ENCODE data around the gene GPC6.

The GPC6 gene

DNA sequence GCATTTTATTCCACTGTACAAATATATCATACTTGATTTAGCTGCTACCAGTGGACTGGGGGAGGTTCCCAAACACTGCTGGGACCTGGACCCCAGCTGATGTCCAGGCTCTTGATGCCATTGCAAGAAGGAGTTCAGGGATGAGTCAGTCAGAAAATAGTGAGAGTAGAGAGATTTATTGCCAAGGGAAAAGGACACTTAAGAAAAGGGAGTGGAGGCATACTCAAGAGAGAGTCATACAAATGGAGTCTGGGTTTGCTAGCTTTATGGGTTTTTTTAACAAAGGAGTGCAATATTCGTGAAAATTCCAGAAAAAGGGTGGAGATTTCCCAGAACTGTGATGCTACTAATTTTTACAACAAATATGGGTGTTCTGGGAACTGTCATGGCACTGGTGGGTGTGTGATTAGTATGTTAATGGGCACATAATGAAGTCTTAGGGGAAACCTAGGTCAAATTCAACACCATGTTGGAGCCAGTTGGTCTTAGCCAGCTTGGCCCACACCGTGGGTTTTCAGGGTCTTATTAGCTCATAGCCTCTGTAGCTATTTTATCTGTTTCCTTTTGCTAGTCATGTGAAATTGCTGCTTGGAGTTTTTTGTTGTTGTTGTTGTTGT, 36.2 kb downstream of the GPC6 start:
- Histone ChIP-seq H3K27ac (no peak overlapping the region), H3K4me3 (no peak overlapping the region)

DNA sequence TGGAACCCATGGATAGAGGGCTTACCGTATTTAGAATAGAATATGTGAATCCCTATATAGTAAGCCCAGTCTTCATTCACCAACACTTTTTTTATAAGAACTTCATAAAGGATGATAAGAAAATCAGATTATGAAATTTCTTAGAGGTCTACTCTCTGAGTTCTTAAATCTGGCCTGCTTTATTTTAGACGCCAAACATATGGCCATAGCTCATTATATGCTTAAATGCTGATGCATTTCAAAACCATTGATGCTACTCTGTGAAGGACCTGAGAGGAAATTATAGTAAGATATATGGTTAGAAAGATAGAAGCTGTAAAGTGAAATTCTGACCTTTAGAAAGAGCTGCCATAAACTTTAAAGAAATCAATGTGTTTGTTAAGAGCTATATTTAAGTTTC, 38.3 kb downstream of the GPC6 start:
- H3K27ac ChIP-seq = no peak overlapping the region
- no peak overlapping the region for H3K4me3 ChIP-seq

- no peak overlapping the region for H3K27ac ChIP-seq
- H3K4me3 ChIP-seq = no peak overlapping the region
Observed at GRCh38 chr13:93265800-93266199, 39.2 kb downstream of the GPC6 start.

- no peak overlapping the region for H3K4me3 ChIP-seq
Observed at GRCh38 chr13:93266681-93267080, 40.1 kb downstream of the GPC6 start.

DNA sequence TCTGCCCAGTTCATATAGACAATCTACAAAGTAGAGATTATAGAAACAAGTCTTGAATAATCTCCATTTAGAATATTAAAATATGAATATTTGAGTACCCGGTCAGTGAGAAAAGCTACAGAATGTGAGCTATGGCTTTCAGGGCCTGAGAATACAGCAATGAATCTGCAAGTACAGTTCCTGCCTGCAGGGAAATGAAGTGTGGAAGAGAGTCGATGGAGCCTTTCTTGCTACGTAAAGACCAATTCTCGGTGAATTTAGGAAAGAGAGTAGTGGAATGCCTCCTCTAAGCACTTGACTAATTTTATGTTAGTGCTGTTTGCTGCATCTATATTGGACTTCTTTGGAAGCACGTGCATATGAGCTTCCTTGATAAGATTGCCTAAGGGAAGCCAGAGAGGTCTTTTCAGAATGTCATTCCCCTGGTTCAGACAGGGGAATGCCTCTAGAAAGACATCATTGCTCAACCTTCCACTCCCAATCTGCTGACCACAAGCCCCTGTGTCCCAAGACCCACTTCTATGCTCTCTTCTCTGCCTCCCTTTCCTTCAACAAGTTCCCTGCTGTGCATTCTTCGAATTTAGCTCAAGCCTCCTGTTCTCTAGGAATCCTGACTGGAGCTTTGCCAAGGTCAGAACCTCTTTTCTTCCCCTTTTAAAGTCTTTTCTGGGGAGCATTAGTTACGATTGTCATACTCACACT, 41.9 kb downstream of the GPC6 start:
- H3K27ac ChIP-seq = no peak overlapping the region
- H3K4me3 ChIP-seq = no peak overlapping the region

More at GRCh38 chr13:93266681-93267080, 40.1 kb downstream of the GPC6 start:
- no peak overlapping the region for H3K27ac ChIP-seq

- Histone ChIP-seq H3K4me3 (no peak overlapping the region), H3K27ac (no peak overlapping the region)
Observed at GRCh38 chr13:93270769-93271742, 44.4 kb downstream of the GPC6 start.

- H3K27ac ChIP-seq = no peak overlapping the region
- H3K4me3 ChIP-seq = no peak overlapping the region
Observed at GRCh38 chr13:93279982-93280381, 53.4 kb downstream of the GPC6 start.

DNA sequence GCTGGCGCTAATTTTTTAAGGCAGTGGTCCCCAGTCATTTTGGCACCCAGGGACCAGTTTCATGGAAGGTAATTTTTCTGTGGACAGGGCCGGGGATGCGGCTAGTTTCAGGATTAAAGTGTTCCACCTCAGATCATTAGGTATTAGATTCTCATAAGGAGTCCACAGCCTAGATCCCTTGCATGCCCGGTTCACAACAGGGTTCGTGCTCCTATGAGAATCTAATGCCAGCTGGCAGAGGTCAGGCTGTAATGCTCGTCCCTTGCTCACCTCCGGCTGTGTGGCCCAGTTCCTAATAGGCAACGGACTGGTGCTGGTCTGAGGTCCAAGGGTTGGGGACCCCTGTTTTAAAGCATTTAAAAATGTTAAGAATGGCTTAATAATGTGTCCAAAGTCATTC, 54.1 kb downstream of the GPC6 start:
- Histone ChIP-seq H3K27ac (no peak overlapping the region), H3K4me3 (no peak overlapping the region)

DNA sequence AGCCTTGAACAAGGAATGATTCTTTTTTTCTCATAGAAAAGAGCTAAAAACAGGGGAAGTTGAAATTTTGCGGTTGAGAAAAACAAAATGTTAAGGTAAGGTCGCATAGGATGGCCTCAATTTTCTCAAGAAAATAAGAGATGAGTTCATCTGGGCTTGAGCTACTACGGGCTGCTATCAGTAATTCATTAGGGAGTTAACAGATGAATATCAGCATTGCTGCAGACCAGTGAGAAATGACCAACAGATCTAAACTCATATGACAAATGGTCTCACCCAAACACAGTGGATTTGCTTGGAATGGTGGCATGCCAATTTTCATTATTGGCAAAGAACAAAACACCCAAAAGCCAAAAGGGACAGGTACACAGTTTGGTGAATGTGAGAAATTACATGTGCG, 56.6 kb downstream of the GPC6 start:
- Histone ChIP-seq H3K27ac (no peak overlapping the region), H3K4me3 (no peak overlapping the region)

DNA sequence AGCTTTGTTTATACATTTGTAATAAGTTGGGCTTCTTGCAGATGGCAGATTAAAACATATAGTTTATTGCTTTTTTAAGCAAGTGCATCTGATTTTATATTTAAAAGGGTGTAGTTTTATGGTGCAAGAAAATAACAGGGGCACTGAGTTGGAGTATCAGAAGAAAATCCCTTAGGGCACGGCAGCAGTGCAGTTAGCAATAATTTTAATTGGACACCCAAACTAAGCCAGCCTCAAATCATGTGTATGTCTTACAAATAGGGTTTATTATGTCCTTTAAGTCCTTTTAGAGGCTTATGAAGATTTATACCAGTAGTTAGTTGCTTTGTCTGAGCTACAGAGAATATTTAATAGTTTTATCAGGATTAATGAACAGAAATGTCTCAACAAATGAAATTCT, 57.5 kb downstream of the GPC6 start:
- no peak overlapping the region for H3K4me3 ChIP-seq

GRCh38 chr13:93286047-93286446, 59.4 kb downstream of the GPC6 start:
- H3K27ac ChIP-seq = no peak overlapping the region
- no peak overlapping the region for H3K4me3 ChIP-seq

More for the DNA sequence above, 57.5 kb downstream of the GPC6 start:
- no peak overlapping the region for H3K27ac ChIP-seq

- Histone ChIP-seq H3K27ac (no peak overlapping the region), H3K4me3 (no peak overlapping the region)
Observed at GRCh38 chr13:93289053-93289452, 62.4 kb downstream of the GPC6 start.

DNA sequence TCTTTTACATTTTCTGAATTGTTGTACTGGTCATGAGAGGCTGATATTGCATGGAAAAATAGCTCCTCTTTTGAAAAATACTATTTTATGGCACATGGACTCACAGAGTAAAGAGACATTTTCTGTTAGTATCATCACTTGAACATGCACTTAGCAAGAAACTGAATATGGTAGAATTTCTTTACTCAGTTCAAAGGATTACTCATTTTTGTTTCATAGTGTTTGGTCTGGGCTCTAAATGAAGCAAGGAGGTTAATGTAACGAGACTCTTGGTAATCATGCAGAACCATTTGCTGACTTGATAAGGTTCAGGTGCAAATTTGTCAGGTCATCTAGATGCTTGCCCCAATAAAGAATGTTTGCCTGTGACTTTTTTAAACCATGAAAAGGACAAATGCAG, 63.2 kb downstream of the GPC6 start:
- Histone ChIP-seq H3K4me3 (no peak overlapping the region), H3K27ac (no peak overlapping the region)

- no peak overlapping the region for H3K4me3 ChIP-seq
- H3K27ac ChIP-seq = no peak overlapping the region
Observed at GRCh38 chr13:93290503-93290902, 63.9 kb downstream of the GPC6 start.

GRCh38 chr13:93292366-93292765, 65.8 kb downstream of the GPC6 start:
- H3K4me3 ChIP-seq = no peak overlapping the region
- no peak overlapping the region for H3K27ac ChIP-seq

GRCh38 chr13:93293710-93294109, 67.1 kb downstream of the GPC6 start:
- H3K27ac ChIP-seq = no peak overlapping the region
- no peak overlapping the region for H3K4me3 ChIP-seq

GRCh38 chr13:93296584-93296983, 70.0 kb downstream of the GPC6 start:
- H3K27ac ChIP-seq = no peak overlapping the region
- no peak overlapping the region for H3K4me3 ChIP-seq

GRCh38 chr13:93298713-93299112, 72.1 kb downstream of the GPC6 start:
- no peak overlapping the region for H3K27ac ChIP-seq
- no peak overlapping the region for H3K4me3 ChIP-seq

- Histone ChIP-seq H3K4me3 (no peak overlapping the region), H3K27ac (no peak overlapping the region)
Observed at GRCh38 chr13:93304134-93304533, 77.5 kb downstream of the GPC6 start.

DNA sequence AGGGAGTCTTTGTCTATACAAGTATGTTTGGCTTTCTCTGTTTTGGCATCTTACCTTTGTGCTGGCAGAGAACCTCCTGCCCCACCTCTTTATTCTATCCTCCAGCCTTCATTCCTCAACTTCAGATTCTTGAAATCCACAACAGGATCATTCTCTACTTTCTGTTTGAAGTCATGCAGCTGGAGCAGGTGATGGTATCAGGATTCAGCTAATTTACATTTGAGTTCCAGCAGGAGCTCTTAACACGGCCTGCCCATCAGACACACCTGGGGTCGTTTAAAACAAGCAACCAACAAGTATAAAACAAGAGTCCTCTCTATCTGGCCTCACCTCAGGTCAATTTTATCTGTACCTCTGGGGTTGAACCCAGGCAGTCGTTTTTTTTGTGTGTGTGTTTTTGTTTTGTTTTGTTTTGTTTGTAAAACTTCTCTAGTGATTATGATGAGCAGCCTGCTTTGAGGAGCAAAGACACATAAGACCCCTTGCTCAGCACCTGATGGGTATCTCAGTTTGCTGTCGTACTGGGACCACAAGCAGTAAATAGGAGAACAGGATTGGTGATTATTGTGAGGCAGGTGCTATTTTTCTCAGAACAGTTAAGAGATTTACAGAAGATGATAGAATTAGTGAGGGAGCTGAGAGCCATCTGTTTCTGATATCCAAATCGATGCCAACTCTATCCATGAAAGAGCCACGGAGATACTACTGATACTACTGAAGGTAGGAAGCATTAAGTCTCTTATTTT, 78.4 kb downstream of the GPC6 start:
- Histone ChIP-seq H3K27ac (peak overlapping the region in 1 of 21 experiments; percentile 55), H3K4me3 (no peak overlapping the region)

Measured in skin epidermis (tissue), 12 donors.